Keratinocyte (primary cell): ENCODE results near the gene NELL1. TPM values are rescaled to one million over a fixed set of nuclear protein-coding genes. Genes with fewer than 3 reads are reported as not detected.

Experiments
- DNase-seq: peaks from one replicate; pipeline ENCODE4 v3.0.0-alpha.2; 2011; ENCODE audit warnings: low read depth, missing footprints, low spot score
- FAIRE-seq: peaks from 2 replicates; lab custom pipeline; 2011; peaks lifted over from hg19 to GRCh38; lab: Jason Lieb, UNC
- H2AFZ ChIP-seq: 2 replicates; pipeline ENCODE4 v1.6.0; 2012; ENCODE audit warnings: low read length, control low read depth, inconsistent platforms; ENCODE audit not compliant: control insufficient read depth
- H3K27ac ChIP-seq: 2 replicates; pipeline ENCODE4 v1.5.1; 2011; ENCODE audit warnings: low read length; ENCODE audit not compliant: control insufficient read depth, insufficient read depth
- H3K27me3 ChIP-seq: 3 replicates; pipeline ENCODE4 v1.6.0; 2011; ENCODE audit warnings: low read length; ENCODE audit not compliant: control insufficient read depth, insufficient read depth; ENCODE audit errors: extremely low read depth
- H3K36me3 ChIP-seq, 2 experiments: 2 replicates in 1 of 2; 3 replicates in 1 of 2; pipeline ENCODE4 v1.5.1; 2011; ENCODE audit warnings: low read length in 2 of 2, mild to moderate bottlenecking in 1 of 2; ENCODE audit not compliant: control insufficient read depth in 2 of 2, insufficient read depth in 2 of 2; ENCODE audit errors: extremely low read depth in 1 of 2
- H3K4me1 ChIP-seq: 3 replicates; pipeline ENCODE4 v1.5.1; 2011; ENCODE audit warnings: low read length; ENCODE audit not compliant: control insufficient read depth, insufficient read depth; ENCODE audit errors: extremely low read depth
- H3K4me2 ChIP-seq: 3 replicates; pipeline ENCODE4 v1.6.0; 2011; ENCODE audit warnings: low read depth, low read length; ENCODE audit not compliant: control insufficient read depth, insufficient read depth; ENCODE audit errors: extremely low read depth
- H3K4me3 ChIP-seq, 3 experiments: fragments of 200-600 bp in 1 of 3; sonication (generic) in 1 of 3; 2 replicates in 2 of 3; 3 replicates in 1 of 3; pipeline ENCODE4 v1.5.1; 2011 to 2016; ENCODE audit warnings: low read length in 3 of 3, mild to moderate bottlenecking in 3 of 3, control low read depth in 2 of 3, inconsistent platforms in 1 of 3, low read depth in 1 of 3, mixed read lengths in 1 of 3, mixed run types in 1 of 3, moderate library complexity in 1 of 3; ENCODE audit not compliant: control insufficient read depth in 2 of 3, insufficient read depth in 2 of 3; ENCODE audit errors: extremely low read depth in 1 of 3
- H3K79me2 ChIP-seq: 2 replicates; pipeline ENCODE4 v1.6.0; 2012; ENCODE audit warnings: low read length; ENCODE audit not compliant: control insufficient read depth, insufficient read depth
- H3K9ac ChIP-seq: 3 replicates; pipeline ENCODE4 v1.6.0; 2011; ENCODE audit warnings: low read length; ENCODE audit not compliant: control insufficient read depth, insufficient read depth; ENCODE audit errors: extremely low read depth
- H3K9me1 ChIP-seq: 3 replicates; pipeline ENCODE4 v1.6.0; 2011; ENCODE audit warnings: low read length; ENCODE audit not compliant: control insufficient read depth, insufficient read depth; ENCODE audit errors: extremely low read depth
- H3K9me3 ChIP-seq: 2 replicates; pipeline ENCODE4 v1.5.1; 2012; ENCODE audit warnings: low read depth, low read length; ENCODE audit not compliant: control insufficient read depth
- H4K20me1 ChIP-seq: 3 replicates; pipeline ENCODE4 v1.6.0; 2011; ENCODE audit warnings: low read length; ENCODE audit not compliant: control insufficient read depth, insufficient read depth; ENCODE audit errors: extremely low read depth
- EZH2 ChIP-seq: IDR thresholded peaks from one replicate; pipeline ENCODE4 v1.6.1; 2012; ENCODE audit warnings: inconsistent platforms, mild to moderate bottlenecking, low read length, moderate library complexity
- dilution Hi-C: fragments of 300-500 bp; cut with MboI; formaldehyde crosslinking; loops from one replicate; pipeline ENCODE4 v1.7.0; 2020; ENCODE audit warnings: low sequenced_read_pairs; ENCODE audit not compliant: extremely low pct_ligation_motif_present
- polyA plus RNA-seq, 5 experiments: library from polyadenylated mRNA; depleted of rRNA in 3 of 5; stranded (reverse) in 3 of 5; stranded (forward) in 1 of 5; unstranded in 1 of 5; fragments of >200 nt; gene quantifications; 1 replicate in 1 of 5; 2 replicates in 3 of 5; 3 replicates in 1 of 5; pipeline versions ENCODE4 v1.2.1 to v1.2.3, GENCODE V29; 2011 to 2012; ENCODE audit warnings: missing spikeins in 2 of 5, low read depth in 1 of 5, low replicate concordance in 1 of 5
- TF ChIP-seq, protein P1 (sequence below), 3 experiments: IDR thresholded peaks in 1 of 3; conservative IDR thresholded peaks in 1 of 3; optimal IDR thresholded peaks in 1 of 3; 2 replicates in 2 of 3; 3 replicates in 1 of 3; pipeline versions ENCODE3 to v1.5.1; 2011; ENCODE audit warnings: low read length in 3 of 3, mild to moderate bottlenecking in 3 of 3, moderate library complexity in 2 of 3, control low read depth in 1 of 3, inconsistent platforms in 1 of 3; ENCODE audit not compliant: insufficient read depth in 2 of 3; ENCODE audit errors: extremely low read depth in 1 of 3

Gene NELL1
- polyA plus RNA-seq, 1 donor (not counting 4 experiments of a cell fraction or from before 2014, with no cell fraction given) = not detected

DNA sequence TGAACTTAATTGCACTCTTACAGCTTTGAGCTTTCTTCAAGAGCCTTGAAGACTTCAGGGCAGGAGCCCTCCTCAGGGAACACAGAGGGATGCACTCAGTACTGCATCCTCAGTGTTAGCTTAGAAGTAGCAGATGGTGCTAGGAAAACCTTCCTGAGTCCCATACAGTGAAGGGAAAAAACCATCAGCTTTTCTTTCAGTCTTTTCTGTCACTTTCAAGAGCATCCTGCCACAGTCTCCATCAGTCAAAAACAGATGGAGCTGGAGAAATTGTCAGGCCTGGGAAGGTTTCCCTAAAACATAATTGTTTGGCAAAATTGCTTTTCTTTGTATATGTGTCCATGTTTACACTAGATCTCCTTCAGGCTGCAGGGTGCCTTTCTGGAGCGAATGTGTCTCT, 384.1 kb downstream of the NELL1 start:
- H3K9me3 ChIP-seq = no peaks in the 10 kb centered on the region
- H3K36me3 ChIP-seq = no peaks in the 10 kb centered on the region
- dilution Hi-C loops = no loop called here
- H2AFZ ChIP-seq = no peak overlapping the region
- DNase-seq (no peak), FAIRE-seq (no peak)
- no peak overlapping the region for H3K27ac ChIP-seq
- no peak overlapping the region for H3K4me3 ChIP-seq
- no peaks in the 10 kb centered on the region for H4K20me1 ChIP-seq
- H3K4me1 ChIP-seq = no peaks in the 10 kb centered on the region
- no peak overlapping the region for H3K4me2 ChIP-seq
- TF ChIP-seq, protein P1, sequence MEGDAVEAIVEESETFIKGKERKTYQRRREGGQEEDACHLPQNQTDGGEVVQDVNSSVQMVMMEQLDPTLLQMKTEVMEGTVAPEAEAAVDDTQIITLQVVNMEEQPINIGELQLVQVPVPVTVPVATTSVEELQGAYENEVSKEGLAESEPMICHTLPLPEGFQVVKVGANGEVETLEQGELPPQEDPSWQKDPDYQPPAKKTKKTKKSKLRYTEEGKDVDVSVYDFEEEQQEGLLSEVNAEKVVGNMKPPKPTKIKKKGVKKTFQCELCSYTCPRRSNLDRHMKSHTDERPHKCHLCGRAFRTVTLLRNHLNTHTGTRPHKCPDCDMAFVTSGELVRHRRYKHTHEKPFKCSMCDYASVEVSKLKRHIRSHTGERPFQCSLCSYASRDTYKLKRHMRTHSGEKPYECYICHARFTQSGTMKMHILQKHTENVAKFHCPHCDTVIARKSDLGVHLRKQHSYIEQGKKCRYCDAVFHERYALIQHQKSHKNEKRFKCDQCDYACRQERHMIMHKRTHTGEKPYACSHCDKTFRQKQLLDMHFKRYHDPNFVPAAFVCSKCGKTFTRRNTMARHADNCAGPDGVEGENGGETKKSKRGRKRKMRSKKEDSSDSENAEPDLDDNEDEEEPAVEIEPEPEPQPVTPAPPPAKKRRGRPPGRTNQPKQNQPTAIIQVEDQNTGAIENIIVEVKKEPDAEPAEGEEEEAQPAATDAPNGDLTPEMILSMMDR (optimal IDR thresholded peaks at IDR 0.05 in 1 of 3, IDR thresholded peaks at IDR 0.05 in 1 of 3, conservative IDR thresholded peaks at IDR 0.05 in 1 of 3; ENCODE audit: extremely low read depth in 1 of 3, insufficient read depth in 2 of 3, low read length in 3 of 3) = no peak
- H3K27me3 ChIP-seq = no peaks in the 10 kb centered on the region
- H3K9ac ChIP-seq = no peak overlapping the region
- H3K79me2 ChIP-seq = no peaks in the 10 kb centered on the region
- H3K9me1 ChIP-seq = no peaks in the 10 kb centered on the region

DNA sequence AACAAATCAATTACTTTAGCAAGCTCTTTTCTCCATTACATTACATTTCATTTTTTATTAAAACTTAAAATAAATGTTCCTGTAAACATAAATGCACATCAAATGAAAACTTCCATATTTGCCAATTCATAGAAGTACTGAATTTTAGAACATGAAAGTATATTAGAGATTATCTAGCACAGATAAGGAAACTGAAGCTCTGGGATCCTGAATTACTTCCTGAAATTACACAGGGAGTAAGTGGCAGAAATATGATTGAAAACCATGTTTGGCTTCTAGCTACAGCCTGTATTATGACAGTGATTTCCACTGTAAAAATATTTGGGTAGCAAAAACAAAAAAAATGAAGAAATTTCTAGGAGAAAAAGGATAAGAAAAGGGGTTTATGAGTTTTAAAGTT, 387.3 kb downstream of the NELL1 start:
- H3K27me3 ChIP-seq = no peaks in the 10 kb centered on the region
- H3K4me1 ChIP-seq = no peaks in the 10 kb centered on the region
- DNase-seq (no peak), FAIRE-seq (no peak)
- dilution Hi-C loops = no loop called here
- H3K9ac ChIP-seq = no peak overlapping the region
- H3K9me3 ChIP-seq = no peaks in the 10 kb centered on the region
- H3K4me3 ChIP-seq = no peak overlapping the region
- H2AFZ ChIP-seq = no peak overlapping the region
- TF ChIP-seq, protein P1 (optimal IDR thresholded peaks at IDR 0.05 in 1 of 3, IDR thresholded peaks at IDR 0.05 in 1 of 3, conservative IDR thresholded peaks at IDR 0.05 in 1 of 3; ENCODE audit: extremely low read depth in 1 of 3, insufficient read depth in 2 of 3, low read length in 3 of 3) = no peak
- TF ChIP-seq EZH2 = no peak
- H3K4me2 ChIP-seq = no peak overlapping the region
- H3K9me1 ChIP-seq = no peaks in the 10 kb centered on the region
- H3K79me2 ChIP-seq = no peaks in the 10 kb centered on the region
- no peaks in the 10 kb centered on the region for H4K20me1 ChIP-seq
- no peaks in the 10 kb centered on the region for H3K36me3 ChIP-seq
- no peak overlapping the region for H3K27ac ChIP-seq
